Fibroblast of lung (primary cell): ENCODE results near the gene AP3S1. TPM values are rescaled to one million over a fixed set of nuclear protein-coding genes. Genes with fewer than 3 reads are reported as not detected.
A peak's percentile ranks its signal among the peaks of the same experiment; 100 is the strongest.

ENCODE experiments used
- DNase-seq, 2 donors: peaks; one replicate each; pipeline versions ENCODE4 v3.0.0 to v3.0.0-alpha.2; 2010; ENCODE audit warnings: low read depth in 2 of 2
- H2AFZ ChIP-seq: 2 replicates; pipeline ENCODE4 v1.5.1; 2012; ENCODE audit warnings: low read length, control low read depth, inconsistent platforms
- H3K27ac ChIP-seq: 2 replicates; pipeline ENCODE4 v1.5.1; 2011; ENCODE audit warnings: low read length, control low read depth; ENCODE audit not compliant: insufficient read depth
- H3K27me3 ChIP-seq: 2 replicates; pipeline ENCODE4 v1.5.1; 2011; ENCODE audit warnings: mild to moderate bottlenecking, low read length; ENCODE audit not compliant: control insufficient read depth, insufficient read depth
- H3K36me3 ChIP-seq: 2 replicates; pipeline ENCODE4 v1.5.1; 2011; ENCODE audit warnings: low read length; ENCODE audit not compliant: control insufficient read depth, insufficient read depth
- H3K4me1 ChIP-seq: 2 replicates; pipeline ENCODE4 v1.5.1; 2011; ENCODE audit warnings: low read length; ENCODE audit not compliant: control insufficient read depth, insufficient read depth; ENCODE audit errors: extremely low read depth
- H3K4me2 ChIP-seq: 2 replicates; pipeline ENCODE4 v1.5.1; 2011; ENCODE audit warnings: low read length, control low read depth; ENCODE audit not compliant: insufficient read depth; ENCODE audit errors: extremely low read depth
- H3K4me3 ChIP-seq, 4 experiments: fragments of 200-600 bp in 1 of 4; sonication (generic) in 1 of 4; replicated peaks in 1 of 4; 2 replicates each; pipeline ENCODE4 v1.5.1; 2011 to 2016; ENCODE audit warnings: low read length in 4 of 4, low read depth in 3 of 4, mild to moderate bottlenecking in 3 of 4, control low read depth in 2 of 4, inconsistent platforms in 1 of 4, mixed read lengths in 1 of 4; ENCODE audit not compliant: insufficient read depth in 1 of 4; ENCODE audit errors: control extremely low read depth in 1 of 4
- H3K79me2 ChIP-seq: 2 replicates; pipeline ENCODE4 v1.5.1; 2012; ENCODE audit warnings: mild to moderate bottlenecking, low read length, inconsistent platforms; ENCODE audit not compliant: control insufficient read depth, insufficient read depth
- H3K9ac ChIP-seq: 2 replicates; pipeline ENCODE4 v1.5.1; 2011; ENCODE audit warnings: mild to moderate bottlenecking, low read length, control low read depth; ENCODE audit not compliant: insufficient read depth
- H3K9me3 ChIP-seq: 2 replicates; pipeline ENCODE4 v1.5.1; 2012; ENCODE audit warnings: low read depth, low read length; ENCODE audit not compliant: control insufficient read depth, insufficient read depth
- H4K20me1 ChIP-seq: 2 replicates; pipeline ENCODE4 v1.5.1; 2011; ENCODE audit warnings: low read length; ENCODE audit not compliant: control insufficient read depth, insufficient read depth; ENCODE audit errors: extremely low read depth
- EZH2 ChIP-seq: IDR thresholded peaks from 2 replicates; pipeline ENCODE4 v1.5.1; 2012; ENCODE audit warnings: low read length, control low read depth, mild to moderate bottlenecking; ENCODE audit errors: missing control alignments
- polyA plus RNA-seq, 2 donors: library from polyadenylated mRNA; depleted of rRNA in 1 of 2; stranded (reverse) in 1 of 2; unstranded in 1 of 2; fragments of >200 nt; gene quantifications; 2 replicates each; pipeline ENCODE4 v1.2.1, GENCODE V29; 2011 to 2012; ENCODE audit warnings: missing spikeins in 1 of 2
- total RNA-seq: library from RNA; depleted of rRNA; stranded (reverse); fragments of >200 nt; gene quantifications from 2 replicates; pipeline ENCODE4 v1.2.1, GENCODE V29; 2014
- TF ChIP-seq, protein P1 (sequence below), 2 donors: IDR thresholded peaks in 1 of 2; conservative IDR thresholded peaks in 1 of 2; 1 replicate in 1 of 2; 2 replicates in 1 of 2; pipeline ENCODE4 v1.5.1; 2011 to 2012; ENCODE audit warnings: low read length in 2 of 2, control low read depth in 1 of 2, inconsistent platforms in 1 of 2, low read depth in 1 of 2, mild to moderate bottlenecking in 1 of 2

AP3S1 gene
- total and polyA plus RNA-seq, 2 donors (not counting 1 experiment from before 2014, with no cell fraction given): 86.7 to 165 TPM

GRCh38 chr5:115934388-115934974 is 92.7 kb downstream of the AP3S1 start:
- Histone ChIP-seq H3K9me3 (no peaks in the 10 kb centered on the region), H3K4me2 (no peak overlapping the region), H4K20me1 (no peaks in the 10 kb centered on the region), H3K27me3 (no peaks in the 10 kb centered on the region), H3K27ac (no peak overlapping the region), H3K4me3 (no peak overlapping the region), H3K9ac (no peak overlapping the region), H3K36me3 (no peaks in the 10 kb centered on the region), H2AFZ (no peak overlapping the region), H3K4me1 (no peaks in the 10 kb centered on the region), H3K79me2 (no peaks in the 10 kb centered on the region)
- no peak for DNase-seq
- no peak for TF ChIP-seq EZH2
- TF ChIP-seq, protein P1, sequence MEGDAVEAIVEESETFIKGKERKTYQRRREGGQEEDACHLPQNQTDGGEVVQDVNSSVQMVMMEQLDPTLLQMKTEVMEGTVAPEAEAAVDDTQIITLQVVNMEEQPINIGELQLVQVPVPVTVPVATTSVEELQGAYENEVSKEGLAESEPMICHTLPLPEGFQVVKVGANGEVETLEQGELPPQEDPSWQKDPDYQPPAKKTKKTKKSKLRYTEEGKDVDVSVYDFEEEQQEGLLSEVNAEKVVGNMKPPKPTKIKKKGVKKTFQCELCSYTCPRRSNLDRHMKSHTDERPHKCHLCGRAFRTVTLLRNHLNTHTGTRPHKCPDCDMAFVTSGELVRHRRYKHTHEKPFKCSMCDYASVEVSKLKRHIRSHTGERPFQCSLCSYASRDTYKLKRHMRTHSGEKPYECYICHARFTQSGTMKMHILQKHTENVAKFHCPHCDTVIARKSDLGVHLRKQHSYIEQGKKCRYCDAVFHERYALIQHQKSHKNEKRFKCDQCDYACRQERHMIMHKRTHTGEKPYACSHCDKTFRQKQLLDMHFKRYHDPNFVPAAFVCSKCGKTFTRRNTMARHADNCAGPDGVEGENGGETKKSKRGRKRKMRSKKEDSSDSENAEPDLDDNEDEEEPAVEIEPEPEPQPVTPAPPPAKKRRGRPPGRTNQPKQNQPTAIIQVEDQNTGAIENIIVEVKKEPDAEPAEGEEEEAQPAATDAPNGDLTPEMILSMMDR (conservative IDR thresholded peaks at IDR 0.05 in 1 of 2, IDR thresholded peaks at IDR 0.05 in 1 of 2; ENCODE audit: low read depth in 1 of 2, low read length in 2 of 2): no peak

DNA sequence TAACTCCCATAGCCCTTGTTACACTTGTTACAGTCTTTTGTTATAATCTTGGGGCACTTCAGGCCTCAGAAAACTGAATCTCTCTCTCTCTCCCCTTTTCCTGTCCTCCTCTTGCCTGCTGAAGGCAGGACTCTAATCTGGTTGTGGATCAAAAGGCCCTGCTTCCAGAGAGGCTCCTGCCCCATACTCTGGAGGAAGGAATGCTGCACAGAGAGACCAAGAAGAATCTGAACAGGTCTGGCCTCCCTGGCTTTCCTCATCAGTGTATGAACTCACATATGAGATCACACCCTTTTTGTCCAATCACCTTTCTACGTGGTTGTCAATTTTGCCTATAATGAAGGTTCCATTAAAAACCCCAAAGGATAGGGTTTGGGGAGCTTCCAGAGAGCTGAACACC is 94.3 kb downstream of the AP3S1 start:
- H3K4me1 ChIP-seq: no peaks in the 10 kb centered on the region

GRCh38 chr5:115939059-115939458 is 97.3 kb downstream of the AP3S1 start:
- Histone ChIP-seq H3K79me2 (no peaks in the 10 kb centered on the region), H3K4me1 (no peaks in the 10 kb centered on the region), H3K27me3 (no peaks in the 10 kb centered on the region), H2AFZ (no peak overlapping the region), H4K20me1 (no peaks in the 10 kb centered on the region), H3K27ac (no peak overlapping the region), H3K9me3 (no peaks in the 10 kb centered on the region), H3K36me3 (no peaks in the 10 kb centered on the region), H3K4me2 (no peak overlapping the region), H3K4me3 (no peak overlapping the region), H3K9ac (no peak overlapping the region)
- TF ChIP-seq, protein P1 (conservative IDR thresholded peaks at IDR 0.05 in 1 of 2, IDR thresholded peaks at IDR 0.05 in 1 of 2; ENCODE audit: low read depth in 1 of 2, low read length in 2 of 2): no peak
- no peak for TF ChIP-seq EZH2
- peak in 1 of 2 donors; percentile 2 for DNase-seq

More for the DNA sequence above, 94.3 kb downstream of the AP3S1 start:
- Histone ChIP-seq H4K20me1 (no peaks in the 10 kb centered on the region), H2AFZ (no peak overlapping the region), H3K27ac (no peak overlapping the region), H3K27me3 (no peaks in the 10 kb centered on the region), H3K79me2 (no peaks in the 10 kb centered on the region), H3K4me3 (no peak overlapping the region), H3K9ac (no peak overlapping the region), H3K9me3 (no peaks in the 10 kb centered on the region), H3K36me3 (no peaks in the 10 kb centered on the region), H3K4me2 (no peak overlapping the region)
- TF ChIP-seq EZH2: no peak
- TF ChIP-seq, protein P1 (conservative IDR thresholded peaks at IDR 0.05 in 1 of 2, IDR thresholded peaks at IDR 0.05 in 1 of 2; ENCODE audit: low read depth in 1 of 2, low read length in 2 of 2): no peak
- DNase-seq: no peak
